HG02943 (cell line): ENCODE data around the gene TRIO.

Experiments used
- ATAC-seq: cut with Tn5 transposase; IDR thresholded peaks from one replicate; pipeline ENCODE4 v1.9.1; 2021; ENCODE audit warnings: mild to moderate bottlenecking, low read depth, moderate library complexity; ENCODE audit not compliant: unreplicated experiment

TRIO gene

GRCh38 chr5:14397717-14398116 lies 254.6 kb downstream of the TRIO start:
- ATAC-seq, result no peak

- no peak for ATAC-seq
Measured at GRCh38 chr5:14399054-14399692, 256.0 kb downstream of the TRIO start.

- no peak for ATAC-seq
Measured at GRCh38 chr5:14400085-14400484, 256.9 kb downstream of the TRIO start.

GRCh38 chr5:14400611-14401010 lies 257.5 kb downstream of the TRIO start:
- ATAC-seq, result no peak

GRCh38 chr5:14401639-14402038 lies 258.5 kb downstream of the TRIO start:
- no peak for ATAC-seq

- ATAC-seq, result no peak
Measured at GRCh38 chr5:14402424-14402823, 259.3 kb downstream of the TRIO start.

DNA sequence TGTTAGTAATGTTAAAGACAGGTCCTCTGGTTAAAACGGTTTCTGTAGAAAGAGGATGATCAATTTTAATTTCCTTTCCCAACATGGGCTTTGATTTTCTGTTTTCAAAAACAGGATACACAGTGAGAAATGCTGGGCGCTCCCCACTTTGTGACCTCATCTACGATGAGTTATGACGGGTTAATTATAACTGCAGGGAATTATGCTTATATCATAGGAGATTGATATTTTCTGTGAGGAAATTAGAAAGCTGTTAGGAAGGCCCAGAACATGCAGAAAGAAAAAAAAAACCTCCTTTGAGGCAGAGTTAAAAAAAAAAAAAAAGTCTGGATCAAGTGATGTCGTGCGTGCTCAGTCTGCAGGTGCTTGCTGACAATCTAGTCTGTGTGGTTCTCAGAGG lies 261.6 kb downstream of the TRIO start:
- no peak for ATAC-seq

- ATAC-seq, result no peak
Measured at GRCh38 chr5:14405267-14405666, 262.1 kb downstream of the TRIO start.

GRCh38 chr5:14405706-14406553 lies 262.8 kb downstream of the TRIO start:
- no peak for ATAC-seq

GRCh38 chr5:14406554-14406849 lies 263.4 kb downstream of the TRIO start:
- ATAC-seq, result no peak

DNA sequence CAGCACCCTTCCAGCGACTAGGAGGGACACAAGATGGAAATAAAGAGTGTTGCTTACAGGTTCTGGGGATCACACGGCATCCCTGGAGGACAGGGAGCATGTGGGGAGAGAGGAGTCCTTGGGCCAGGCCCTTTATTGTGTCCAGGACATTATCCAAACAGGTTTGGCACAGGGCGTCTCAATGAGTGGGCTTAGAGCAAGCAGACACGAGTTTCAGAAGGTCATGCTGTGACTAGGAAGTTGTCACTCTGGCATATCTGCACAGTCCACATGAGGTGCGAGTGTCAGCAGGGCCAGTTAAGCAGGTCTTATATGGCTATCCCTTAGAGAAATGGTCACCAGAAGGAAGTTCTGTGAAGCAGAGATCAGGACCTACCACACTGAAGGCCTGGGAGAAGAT lies 263.9 kb downstream of the TRIO start:
- ATAC-seq, result no peak

DNA sequence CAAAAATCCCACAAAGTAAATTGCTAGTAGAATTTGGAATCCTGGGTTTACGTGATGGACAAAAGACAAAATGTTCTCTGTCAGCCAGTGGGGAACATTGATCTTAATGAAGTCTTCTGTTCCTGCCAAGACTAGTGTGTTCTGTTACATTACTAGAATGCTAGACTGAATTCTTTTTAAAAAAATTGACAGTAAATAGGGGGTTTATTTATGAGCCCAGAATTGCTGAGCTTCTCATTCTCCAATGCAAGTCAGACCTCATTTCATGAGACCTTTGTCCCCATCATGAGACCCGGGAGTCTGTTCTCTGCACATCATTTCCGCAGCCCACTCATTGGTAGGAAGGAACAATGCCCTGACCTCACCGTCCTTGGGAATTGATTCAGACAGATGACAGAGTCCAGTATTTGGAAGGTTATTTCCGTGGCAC lies 264.6 kb downstream of the TRIO start:
- ATAC-seq, result no peak

DNA sequence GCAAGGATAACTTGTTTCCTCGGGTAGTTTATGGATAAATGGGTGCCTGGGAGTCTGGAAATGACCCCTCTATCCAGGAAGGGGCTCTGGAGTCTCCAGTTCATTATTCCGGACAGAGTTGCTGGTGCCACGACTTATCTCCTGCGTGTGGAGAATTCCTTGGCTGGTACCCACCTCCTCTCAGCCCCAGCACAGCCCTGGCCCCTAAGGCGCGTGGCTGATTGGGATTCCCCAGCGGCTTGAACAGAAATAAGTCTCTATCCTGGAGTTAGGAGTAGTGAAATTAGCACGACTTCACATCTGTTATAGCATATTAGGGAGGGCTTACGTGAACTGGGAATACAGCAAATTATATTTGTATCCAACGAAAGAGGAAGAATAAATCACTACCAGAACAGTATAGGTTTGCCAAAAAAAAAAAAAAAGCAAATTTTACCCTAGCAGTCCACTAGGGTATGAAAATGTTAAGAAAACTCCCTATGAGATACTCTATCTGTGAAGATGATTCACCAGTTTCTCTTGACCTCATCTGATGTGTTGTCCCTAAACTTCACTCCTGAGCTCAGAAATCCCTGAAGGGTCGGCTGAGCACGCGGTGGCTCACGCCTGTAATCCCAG lies 265.9 kb downstream of the TRIO start:
- ATAC-seq, result no peak

DNA sequence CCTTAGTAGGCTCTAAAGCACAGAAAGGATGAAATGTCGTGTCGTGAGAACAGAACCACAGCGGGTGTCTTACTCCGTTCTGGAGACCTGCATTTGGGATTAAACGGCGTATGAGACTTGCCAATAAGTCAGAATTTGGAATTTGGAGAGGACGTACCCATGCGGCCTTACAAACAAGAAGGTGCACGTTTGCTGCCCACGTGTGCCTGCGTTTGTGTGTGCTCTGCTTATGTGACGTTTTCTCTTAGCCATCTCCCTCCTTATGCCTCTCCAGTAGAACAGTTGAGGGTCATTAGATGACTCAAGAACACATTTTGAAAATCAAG lies 266.9 kb downstream of the TRIO start:
- ATAC-seq, result no peak

DNA sequence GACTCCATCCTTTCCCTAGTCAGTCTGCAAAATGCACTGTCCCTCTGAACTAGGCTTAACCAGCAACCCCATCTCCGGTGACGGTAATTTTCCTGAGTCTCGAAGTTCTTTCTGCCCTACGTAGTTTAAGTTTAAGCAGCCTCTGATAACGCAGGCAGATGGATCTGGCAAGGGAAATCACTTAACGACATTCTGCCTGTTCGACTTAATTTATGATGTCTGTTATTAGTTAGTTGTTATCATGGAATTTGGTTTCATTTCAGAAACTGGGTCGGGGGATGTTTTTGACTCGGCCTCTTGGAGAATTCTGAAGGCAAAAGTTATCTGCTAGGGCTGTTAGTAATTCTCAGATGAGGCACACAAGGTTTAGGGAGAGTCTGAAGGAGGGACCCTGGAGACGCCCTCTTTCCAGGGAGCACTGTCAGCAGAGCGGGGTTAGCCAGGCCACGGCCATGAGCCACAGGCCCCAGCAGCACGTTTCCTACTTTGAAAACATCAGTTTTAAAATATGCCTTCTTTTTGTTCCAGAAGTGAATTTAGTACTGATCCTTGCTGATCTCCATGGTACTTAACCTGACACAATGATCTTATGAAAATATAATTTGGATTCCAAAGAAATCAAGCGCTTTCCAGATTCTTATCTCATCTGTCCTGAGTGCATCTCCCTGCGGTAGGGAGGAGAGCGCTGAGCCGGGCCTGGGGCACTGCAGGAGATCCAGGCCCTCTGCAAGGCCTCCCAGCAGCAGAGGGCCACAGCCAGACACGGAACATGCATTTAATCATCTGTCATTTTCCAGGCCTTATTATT lies 267.5 kb downstream of the TRIO start:
- ATAC-seq, result no peak

DNA sequence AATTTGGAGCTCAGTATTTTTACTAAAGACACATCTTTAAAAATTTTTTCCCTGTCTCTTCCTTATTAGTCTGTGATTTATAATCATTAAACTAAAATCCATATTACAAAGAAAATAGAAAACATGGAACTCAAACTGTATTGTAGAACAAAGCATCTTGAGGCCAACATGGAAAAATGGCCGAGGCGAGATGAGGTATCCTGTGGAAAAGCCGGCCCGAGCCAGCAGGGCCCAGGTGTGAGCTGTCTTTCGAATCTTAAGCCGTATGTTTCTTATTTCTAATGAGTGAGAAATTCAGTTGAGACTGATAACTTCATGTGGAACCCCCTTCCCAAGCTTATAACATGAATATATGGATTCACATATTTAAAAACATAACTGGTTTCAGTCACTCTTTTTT lies 268.1 kb downstream of the TRIO start:
- no peak for ATAC-seq

- ATAC-seq, result no peak
Measured at GRCh38 chr5:14413331-14413750, 270.2 kb downstream of the TRIO start.

DNA sequence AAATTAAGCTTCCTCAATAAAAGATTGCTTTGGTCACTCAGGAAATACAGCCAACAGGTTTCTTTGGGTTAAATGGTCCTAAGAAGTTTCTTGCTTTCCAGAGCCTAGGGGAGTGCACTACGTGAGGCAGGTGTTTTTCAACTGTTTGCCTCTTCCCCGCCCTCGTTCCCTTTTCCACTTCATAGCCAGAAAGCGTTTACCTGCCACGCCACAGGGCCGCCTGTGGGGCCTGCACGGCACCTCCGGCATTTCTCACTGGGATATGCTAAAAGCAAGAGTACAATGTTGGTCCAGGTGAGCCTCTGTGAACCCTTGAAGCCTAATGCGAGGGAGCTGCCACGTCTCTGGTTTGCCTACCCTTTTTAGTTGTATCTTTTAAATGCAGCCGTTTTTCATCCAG lies 270.9 kb downstream of the TRIO start:
- no peak for ATAC-seq

DNA sequence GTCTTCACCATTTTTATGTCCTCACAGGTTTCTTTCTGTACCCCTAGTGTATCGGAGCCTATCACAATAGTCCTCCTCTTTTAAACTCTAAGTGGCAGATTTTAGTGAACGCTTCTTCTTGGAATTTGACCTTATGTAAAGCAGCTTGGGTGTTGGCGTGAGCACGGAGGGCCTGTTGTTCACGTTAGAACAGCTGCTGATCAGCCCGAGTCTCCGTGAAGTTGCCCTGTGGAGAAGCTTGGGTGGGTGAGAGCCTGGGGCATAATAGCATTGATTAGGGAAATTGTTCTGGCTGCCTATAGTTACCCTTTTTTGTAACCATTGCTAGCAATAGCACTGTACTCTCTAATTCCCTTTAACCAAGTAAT lies 271.5 kb downstream of the TRIO start:
- ATAC-seq, result no peak

DNA sequence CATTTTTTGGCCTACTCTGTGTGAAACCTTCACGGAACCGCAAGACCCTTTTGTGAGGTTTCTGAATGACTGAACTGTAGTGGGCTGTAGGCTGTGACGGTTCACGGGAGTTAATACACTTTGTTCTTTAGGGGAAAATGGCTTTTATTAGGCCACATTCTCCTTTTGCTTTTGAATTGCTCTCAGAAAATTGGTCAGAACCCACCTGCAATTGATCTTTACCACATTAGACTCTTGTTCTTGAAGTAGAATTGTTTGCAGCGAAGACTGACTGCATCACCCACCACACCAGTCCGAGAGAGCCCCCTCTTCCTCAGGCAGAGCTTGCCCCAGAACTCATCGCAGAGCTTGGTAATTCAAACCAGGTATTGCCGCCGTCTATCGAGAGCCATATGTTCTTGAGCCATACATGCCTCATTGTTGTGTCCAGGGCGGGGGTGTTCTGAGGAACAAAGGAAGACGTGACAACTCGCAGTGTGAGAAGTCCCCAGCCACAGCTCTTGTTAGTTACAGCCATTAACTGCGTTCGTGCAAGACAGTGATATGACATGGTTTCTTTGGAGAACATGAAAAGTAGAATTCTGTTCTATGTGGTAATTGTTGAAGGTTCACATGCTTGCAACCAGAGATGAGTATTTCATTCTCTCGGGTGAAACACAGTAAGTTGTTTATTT lies 272.0 kb downstream of the TRIO start:
- peak; percentile 83 for ATAC-seq

DNA sequence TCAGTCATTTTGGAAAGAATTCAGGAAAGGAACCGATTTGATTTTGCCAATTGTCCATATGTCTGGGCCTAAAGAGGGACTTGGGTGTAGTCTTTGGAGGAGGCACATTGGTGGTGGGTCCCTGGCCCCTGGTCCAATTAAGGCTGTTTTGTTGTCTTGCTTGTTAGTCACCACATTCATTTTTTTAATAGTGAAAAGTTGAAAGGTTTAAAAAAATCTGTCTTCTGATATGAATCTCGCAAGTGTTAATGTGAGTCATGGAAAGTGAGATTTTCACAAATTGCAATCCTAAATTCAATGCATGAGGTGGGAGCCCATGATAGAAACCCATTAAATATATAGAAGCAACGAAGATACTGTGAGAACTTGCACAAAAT lies 272.5 kb downstream of the TRIO start:
- ATAC-seq, result no peak
